ENCODE measurements around the gene CAB39. TPM values are rescaled to one million over a fixed set of nuclear protein-coding genes. Genes with fewer than 3 reads are reported as not detected.

Gene CAB39
- total and polyA plus RNA-seq, 2 experiments from 2014 or later = 18.7 to 67.5 TPM

GRCh38 chr2:230734247-230735175, 21.9 kb downstream of the CAB39 start:
- Mint-ChIP-seq H3K27me3 (ENCODE audit: insufficient read depth, low read depth, poor library complexity) (no peaks in the 10 kb centered on the region), H3K27ac (no peak overlapping the region), H3K4me3 (no peak overlapping the region), H3K9me3 (no peaks in the 10 kb centered on the region), H3K4me1 (peaks cover 57% of the 10 kb centered on the region), H3K36me3 (ENCODE audit: low read depth) (no peaks in the 10 kb centered on the region)
- no peak overlapping the region for H3K4me2 ChIP-seq
- TF ChIP-seq EZH2phosphoT487 (IDR thresholded peaks at IDR 0.05; ENCODE audit: unreplicated experiment) = no peak
- TF ChIP-seq ZNF331 (CRISPR knock-in tag; IDR thresholded peaks at IDR 0.05; ENCODE audit: low read depth) = no peak
- no peak for TF ChIP-seq ETS1 (IDR thresholded peaks at IDR 0.05)
- TF ChIP-seq NANOG (IDR thresholded peaks at IDR 0.05; ENCODE audit: borderline replicate concordance) = no peak
- no peak for TF ChIP-seq CREB1 (CRISPR knock-in tag; IDR thresholded peaks at IDR 0.05; ENCODE audit: low read depth)
- TF ChIP-seq CTCF (conservative IDR thresholded peaks at IDR 0.05; ENCODE audit: low read depth in 2 of 2) = no peak
- TF ChIP-seq JUNB (IDR thresholded peaks at IDR 0.05; ENCODE audit: unreplicated experiment) = no peak
- no peak for TF ChIP-seq REST (IDR thresholded peaks at IDR 0.05; ENCODE audit: unreplicated experiment)
- no peak for TF ChIP-seq POLR2AphosphoS5 (IDR thresholded peaks at IDR 0.05; ENCODE audit: low read depth)
- TF ChIP-seq EZH2 (IDR thresholded peaks at IDR 0.05; ENCODE audit: low read depth, unreplicated experiment) = no peak
- TF ChIP-seq ZNF462 (CRISPR knock-in tag; IDR thresholded peaks at IDR 0.05) = no peak
- TF ChIP-seq ZNF114 (CRISPR knock-in tag; IDR thresholded peaks at IDR 0.05) = no peak
- TF ChIP-seq STAT1 (IDR thresholded peaks at IDR 0.05; ENCODE audit: unreplicated experiment) = no peak
- no peaks in the 10 kb centered on the region for H3K36me3 ChIP-seq (ENCODE audit: insufficient read depth)
- no peak for ATAC-seq
- no peak overlapping the region for H2AFZ ChIP-seq
- no peak overlapping the region for H3K27ac ChIP-seq (ENCODE audit: low read depth)
- no peak for DNase-seq (ENCODE audit: low spot score)
- H3F3A ChIP-seq (replicated peaks; ENCODE audit: low read depth) = no peaks in the 10 kb centered on the region
- peaks cover 100% of the 10 kb centered on the region for H3K79me2 ChIP-seq (replicated peaks; ENCODE audit: insufficient read depth)
- no peak overlapping the region for H3K4me3 ChIP-seq
- no peaks in the 10 kb centered on the region for H3K27me3 ChIP-seq (ENCODE audit: insufficient read depth)
- H3K9me2 ChIP-seq (ENCODE audit: insufficient read depth) = no peaks in the 10 kb centered on the region
- H3K4me1 ChIP-seq (ENCODE audit: insufficient read depth) = peaks cover 52% of the 10 kb centered on the region
- peaks cover 16% of the 10 kb centered on the region; the same call in 1 of the 2 replicates for H4K20me1 ChIP-seq (replicated peaks; ENCODE audit: insufficient read depth)
